Endodermal cell (in vitro differentiated cells): ENCODE measurements around the gene PTGFR. TPM values are rescaled to one million over a fixed set of nuclear protein-coding genes. Genes with fewer than 3 reads are reported as not detected.

Experiments used
- DNase-seq: peaks from one replicate; pipeline ENCODE4 v3.0.0-alpha.2; 2017
- H3K27ac ChIP-seq: 2 replicates; pipeline ENCODE4 v1.5.1; 2013; ENCODE audit warnings: mild to moderate bottlenecking, low read depth, low read length, moderate library complexity
- H3K27me3 ChIP-seq: 2 replicates; pipeline ENCODE4 v1.6.1; 2013; ENCODE audit warnings: mild to moderate bottlenecking, low read length, moderate library complexity; ENCODE audit not compliant: insufficient read depth, control insufficient read depth, poor library complexity, severe bottlenecking
- H3K36me3 ChIP-seq: 2 replicates; pipeline ENCODE4 v1.7.0; 2013; ENCODE audit warnings: mild to moderate bottlenecking, low read length, moderate library complexity; ENCODE audit not compliant: control insufficient read depth, insufficient read depth
- H3K4me1 ChIP-seq: one replicate; pipeline ENCODE4 v1.7.0; 2013; ENCODE audit warnings: low read length; ENCODE audit not compliant: control insufficient read depth, insufficient read depth
- H3K4me3 ChIP-seq: 2 replicates; pipeline ENCODE4 v1.5.1; 2013; ENCODE audit warnings: mild to moderate bottlenecking, low read length, moderate library complexity
- H3K9ac ChIP-seq: 2 replicates; pipeline ENCODE4 v1.6.1; 2013; ENCODE audit warnings: mild to moderate bottlenecking, low read length, moderate library complexity; ENCODE audit not compliant: poor library complexity, severe bottlenecking; ENCODE audit errors: extremely low read depth
- H3K9me3 ChIP-seq: 2 replicates; pipeline ENCODE4 v1.6.1; 2013; ENCODE audit warnings: mild to moderate bottlenecking, low read length, moderate library complexity; ENCODE audit not compliant: control insufficient read depth
- H3K27ac Mint-ChIP-seq: 2 replicates; pipeline ENCODE4 v1.8.0; 2020; ENCODE audit warnings: mixed read lengths
- H3K27me3 Mint-ChIP-seq: 2 replicates; pipeline ENCODE4 v1.8.0; 2021; ENCODE audit warnings: mild to moderate bottlenecking, mixed read lengths; ENCODE audit not compliant: insufficient read depth
- H3K36me3 Mint-ChIP-seq: 2 replicates; pipeline ENCODE4 v1.8.0; 2020; ENCODE audit warnings: low read depth, mixed read lengths
- H3K4me1 Mint-ChIP-seq: 2 replicates; pipeline ENCODE4 v1.8.0; 2020; ENCODE audit warnings: mixed read lengths
- H3K4me3 Mint-ChIP-seq: 2 replicates; pipeline ENCODE4 v1.8.0; 2020; ENCODE audit warnings: mild to moderate bottlenecking, moderate library complexity, mixed read lengths
- H3K9me3 Mint-ChIP-seq: 2 replicates; pipeline ENCODE4 v1.8.0; 2020; ENCODE audit warnings: mild to moderate bottlenecking, mixed read lengths
- WGBS, 2 experiments: methylation state at CpG; one replicate each; pipeline versions ENCODE4 v1.1.5 to v1.1.7; 2013; ENCODE audit warnings: missing lambda C conversion rate in 2 of 2, mixed read lengths in 1 of 2; ENCODE audit not compliant: insufficient coverage in 1 of 2, insufficient read length in 1 of 2; 5-methylcytosine and 5-hydroxymethylcytosine counted together
- total RNA-seq, 2 donors: library from RNA; stranded (reverse); fragmentation: NEBNext Ultra II Directional in 1 of 2; extraction: Animal tissue kit (Norgen Biotek cat#: 25700) in 1 of 2; gene quantifications; 2 replicates in 1 of 2; 3 replicates in 1 of 2; pipeline ENCODE4 v1.2.1, GENCODE V29; 2021
- TF ChIP-seq, protein P1 (sequence below): fragments of 200-600 bp; sonication (generic); conservative IDR thresholded peaks from 2 replicates; pipeline ENCODE4 v1.5.0; 2021; ENCODE audit warnings: antibody characterized with exemption, mild to moderate bottlenecking

Gene PTGFR
- total RNA-seq, 2 donors from 2014 or later, result 0.09 to 0.38 TPM

DNA sequence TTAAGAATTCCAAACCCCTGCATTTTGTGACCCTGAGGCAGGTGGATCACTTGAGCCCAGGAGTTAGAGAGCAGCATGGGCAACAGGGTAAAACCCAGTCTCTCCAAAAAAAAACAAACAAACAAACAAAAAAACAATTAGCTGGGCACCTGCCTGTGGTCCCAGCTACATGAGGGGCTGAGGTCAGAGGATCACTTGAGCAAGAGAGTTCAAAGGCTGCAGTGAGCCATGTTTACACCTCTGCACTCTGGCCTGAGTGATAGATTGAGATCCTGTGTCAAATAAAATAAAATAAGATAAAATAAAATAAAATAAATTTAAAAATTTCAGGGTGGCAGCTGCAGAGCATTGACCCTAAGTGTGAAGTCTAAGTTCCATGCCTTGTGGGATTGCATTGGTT lies 16.7 kb upstream of the PTGFR start:
- Mint-ChIP-seq H3K36me3 (no peaks in the 10 kb centered on the region), H3K4me3 (no peak overlapping the region), H3K9me3 (no peaks in the 10 kb centered on the region), H3K27me3 (peaks cover 8% of the 10 kb centered on the region), H3K27ac (no peak overlapping the region), H3K4me1 (peaks cover 2% of the 10 kb centered on the region)
- no peak overlapping the region for H3K27ac ChIP-seq
- H3K4me1 ChIP-seq, result no peaks in the 10 kb centered on the region
- no peaks in the 10 kb centered on the region for H3K27me3 ChIP-seq
- no peak overlapping the region for H3K9ac ChIP-seq
- no peak overlapping the region for H3K4me3 ChIP-seq
- H3K36me3 ChIP-seq, result no peaks in the 10 kb centered on the region
- no peak for DNase-seq
- no peaks in the 10 kb centered on the region for H3K9me3 ChIP-seq
- TF ChIP-seq, protein P1, sequence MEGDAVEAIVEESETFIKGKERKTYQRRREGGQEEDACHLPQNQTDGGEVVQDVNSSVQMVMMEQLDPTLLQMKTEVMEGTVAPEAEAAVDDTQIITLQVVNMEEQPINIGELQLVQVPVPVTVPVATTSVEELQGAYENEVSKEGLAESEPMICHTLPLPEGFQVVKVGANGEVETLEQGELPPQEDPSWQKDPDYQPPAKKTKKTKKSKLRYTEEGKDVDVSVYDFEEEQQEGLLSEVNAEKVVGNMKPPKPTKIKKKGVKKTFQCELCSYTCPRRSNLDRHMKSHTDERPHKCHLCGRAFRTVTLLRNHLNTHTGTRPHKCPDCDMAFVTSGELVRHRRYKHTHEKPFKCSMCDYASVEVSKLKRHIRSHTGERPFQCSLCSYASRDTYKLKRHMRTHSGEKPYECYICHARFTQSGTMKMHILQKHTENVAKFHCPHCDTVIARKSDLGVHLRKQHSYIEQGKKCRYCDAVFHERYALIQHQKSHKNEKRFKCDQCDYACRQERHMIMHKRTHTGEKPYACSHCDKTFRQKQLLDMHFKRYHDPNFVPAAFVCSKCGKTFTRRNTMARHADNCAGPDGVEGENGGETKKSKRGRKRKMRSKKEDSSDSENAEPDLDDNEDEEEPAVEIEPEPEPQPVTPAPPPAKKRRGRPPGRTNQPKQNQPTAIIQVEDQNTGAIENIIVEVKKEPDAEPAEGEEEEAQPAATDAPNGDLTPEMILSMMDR, result no peak

DNA sequence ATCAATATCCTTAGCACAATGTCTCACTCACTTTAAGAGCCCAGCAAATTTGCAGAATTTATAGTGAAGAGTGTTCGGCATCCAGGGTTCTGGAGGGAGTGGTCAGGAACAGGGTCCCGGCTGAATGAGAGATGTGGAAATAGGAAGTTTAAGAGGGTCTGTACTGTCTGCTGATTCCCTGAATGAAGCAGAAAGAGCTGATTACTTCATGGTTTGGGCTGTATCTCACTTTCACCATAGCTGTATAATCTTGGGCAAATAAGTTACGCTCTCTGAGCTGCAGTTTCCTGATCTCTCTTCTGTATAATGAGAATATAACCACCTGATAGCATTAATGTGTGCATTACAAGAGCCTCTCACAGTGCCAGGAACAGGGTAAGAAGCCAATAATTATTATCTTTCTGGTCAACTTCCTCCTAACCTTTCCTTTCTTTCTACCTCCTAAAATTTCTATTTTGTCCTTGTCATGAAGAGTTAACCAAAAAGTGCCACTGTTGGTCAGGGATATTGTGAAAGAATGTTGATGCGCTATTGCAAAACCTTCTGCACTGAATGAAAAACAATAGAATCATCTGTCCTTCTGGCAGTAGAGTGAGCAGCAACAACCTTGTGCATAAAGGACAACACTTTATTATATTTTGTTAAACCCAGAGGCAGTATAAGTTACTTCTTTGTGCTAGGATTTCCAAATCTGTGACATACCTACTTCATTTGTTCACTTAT lies 14.7 kb upstream of the PTGFR start:
- Mint-ChIP-seq H3K27me3 (peaks cover 8% of the 10 kb centered on the region), H3K27ac (no peak overlapping the region), H3K36me3 (no peaks in the 10 kb centered on the region), H3K9me3 (no peaks in the 10 kb centered on the region), H3K4me1 (peaks cover 2% of the 10 kb centered on the region), H3K4me3 (no peak overlapping the region)
- Histone ChIP-seq H3K4me3 (no peak overlapping the region), H3K9ac (no peak overlapping the region), H3K27me3 (no peaks in the 10 kb centered on the region), H3K4me1 (no peaks in the 10 kb centered on the region), H3K36me3 (no peaks in the 10 kb centered on the region), H3K27ac (no peak overlapping the region), H3K9me3 (no peaks in the 10 kb centered on the region)
- DNase-seq, result no peak
- 91 to 100% methylated on average over 4 of the region's 4 CpGs for WGBS, 2 experiments
- TF ChIP-seq, protein P1, result no peak

DNA sequence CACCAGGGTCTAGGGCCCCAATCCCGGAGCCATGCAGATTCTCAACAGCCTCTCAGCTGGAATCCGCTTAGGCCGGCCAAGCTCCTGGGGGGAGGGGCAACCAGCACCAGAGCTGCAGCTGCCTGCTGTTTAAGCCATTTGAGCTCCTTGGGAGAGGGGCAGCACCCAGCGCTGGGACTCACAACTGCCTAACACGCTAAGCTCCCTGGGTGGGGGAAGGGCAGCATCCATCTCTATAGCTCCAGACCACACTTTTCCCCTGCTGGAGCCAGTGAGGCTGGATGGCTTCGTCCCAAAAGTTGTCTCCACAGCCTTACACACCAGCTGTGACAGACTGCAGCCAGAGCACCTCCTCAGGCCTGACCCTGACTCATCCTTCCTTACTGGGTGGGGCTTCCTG lies 6.9 kb upstream of the PTGFR start:
- no peaks in the 10 kb centered on the region for H3K4me1 ChIP-seq
- no peak overlapping the region for H3K4me3 ChIP-seq
- H3K36me3 ChIP-seq, result no peaks in the 10 kb centered on the region
- TF ChIP-seq, protein P1, result no peak
- peak; percentile 76 for DNase-seq
- H3K4me1 Mint-ChIP-seq, result peaks cover 5% of the 10 kb centered on the region
- H3K27ac Mint-ChIP-seq, result no peak overlapping the region
- 65 to 100% methylated on average over 1 to 6 of the region's 6 CpGs for WGBS, 2 experiments
- H3K9me3 Mint-ChIP-seq, result peaks cover 8% of the 10 kb centered on the region
- H3K27me3 ChIP-seq, result no peaks in the 10 kb centered on the region
- H3K9me3 ChIP-seq, result no peaks in the 10 kb centered on the region
- H3K27me3 Mint-ChIP-seq, result peaks cover 51% of the 10 kb centered on the region
- H3K4me3 Mint-ChIP-seq, result no peak overlapping the region
- H3K36me3 Mint-ChIP-seq, result no peaks in the 10 kb centered on the region
- H3K9ac ChIP-seq, result no peak overlapping the region
- no peak overlapping the region for H3K27ac ChIP-seq
